NCI-H187 treated with DMSO at 0.1 percent for 48 hours (cell line): ENCODE measurements around the gene PRRC2A.
A peak's percentile ranks its signal among the peaks of the same experiment; 100 is the strongest.
"Not testable (repeated sequence)": the region's sequence is repeated elsewhere in the genome, so short reads cannot be mapped to it uniquely, and the experiment has no call there.

Experiments used
- DNase-seq: peaks from one replicate; lab custom pipeline; 2025; lab: John Stamatoyannopoulos, UW

The PRRC2A gene

DNA sequence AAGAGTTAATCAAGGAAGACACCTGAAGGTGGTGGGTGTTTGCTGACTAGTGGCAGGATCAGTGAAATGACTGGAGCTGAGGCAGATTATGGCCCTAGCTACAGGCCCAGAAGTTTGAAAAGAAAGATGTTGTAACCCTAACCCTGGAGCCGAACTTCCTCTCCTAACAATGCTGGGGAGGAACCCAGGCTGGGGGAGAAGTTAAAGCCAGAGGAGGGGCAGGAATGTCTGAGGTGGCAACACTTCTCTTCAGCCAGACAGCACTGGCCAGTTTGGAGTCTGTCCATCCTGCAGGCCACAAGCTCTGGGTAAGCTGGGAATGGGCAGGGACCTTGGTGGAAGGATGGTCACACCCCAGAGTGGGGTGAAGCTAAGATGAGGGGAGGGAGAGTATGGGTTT lies 34.5 kb upstream of the PRRC2A start, which contains the start of gene LST1:
TSS of gene LST1 (plus strand) at position 270 of the 400 bp plus-strand sequence. CDS start 1,023 bp downstream, outside the sequence.
- no peak for DNase-seq

DNA sequence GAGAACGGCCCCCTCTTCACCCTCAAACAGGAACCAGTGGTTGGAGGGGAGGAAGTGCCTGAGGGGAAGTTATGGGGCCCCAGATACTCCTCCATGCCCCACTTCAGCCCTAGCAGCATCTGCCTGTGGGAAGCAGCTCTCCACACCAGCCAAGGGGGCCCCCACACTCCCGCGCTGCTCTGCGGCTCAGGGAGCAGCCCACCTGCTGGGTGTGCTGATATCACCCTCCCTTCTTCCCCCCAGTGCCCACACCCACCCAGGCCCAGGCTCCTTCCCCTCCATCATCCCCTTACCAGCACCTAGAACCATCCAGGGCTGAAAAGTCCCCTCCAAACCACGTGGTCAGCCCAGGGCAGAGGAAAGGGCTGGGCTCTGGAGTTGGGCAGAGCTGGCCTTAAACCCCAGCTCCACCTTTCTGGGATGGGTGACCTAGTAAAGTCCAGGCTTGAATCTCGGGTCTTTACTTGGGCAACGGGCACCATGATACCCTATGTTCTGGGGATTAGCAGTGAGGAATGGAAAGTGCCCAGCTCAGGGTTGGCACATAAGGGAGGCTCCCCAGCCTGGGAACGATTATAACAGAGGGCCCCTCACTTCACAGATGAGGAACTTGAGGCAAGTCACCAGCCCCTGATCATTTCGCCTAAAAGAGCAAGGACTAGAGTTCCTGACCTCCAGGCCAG lies 33.8 kb upstream of the PRRC2A start:
- no peak for DNase-seq

DNA sequence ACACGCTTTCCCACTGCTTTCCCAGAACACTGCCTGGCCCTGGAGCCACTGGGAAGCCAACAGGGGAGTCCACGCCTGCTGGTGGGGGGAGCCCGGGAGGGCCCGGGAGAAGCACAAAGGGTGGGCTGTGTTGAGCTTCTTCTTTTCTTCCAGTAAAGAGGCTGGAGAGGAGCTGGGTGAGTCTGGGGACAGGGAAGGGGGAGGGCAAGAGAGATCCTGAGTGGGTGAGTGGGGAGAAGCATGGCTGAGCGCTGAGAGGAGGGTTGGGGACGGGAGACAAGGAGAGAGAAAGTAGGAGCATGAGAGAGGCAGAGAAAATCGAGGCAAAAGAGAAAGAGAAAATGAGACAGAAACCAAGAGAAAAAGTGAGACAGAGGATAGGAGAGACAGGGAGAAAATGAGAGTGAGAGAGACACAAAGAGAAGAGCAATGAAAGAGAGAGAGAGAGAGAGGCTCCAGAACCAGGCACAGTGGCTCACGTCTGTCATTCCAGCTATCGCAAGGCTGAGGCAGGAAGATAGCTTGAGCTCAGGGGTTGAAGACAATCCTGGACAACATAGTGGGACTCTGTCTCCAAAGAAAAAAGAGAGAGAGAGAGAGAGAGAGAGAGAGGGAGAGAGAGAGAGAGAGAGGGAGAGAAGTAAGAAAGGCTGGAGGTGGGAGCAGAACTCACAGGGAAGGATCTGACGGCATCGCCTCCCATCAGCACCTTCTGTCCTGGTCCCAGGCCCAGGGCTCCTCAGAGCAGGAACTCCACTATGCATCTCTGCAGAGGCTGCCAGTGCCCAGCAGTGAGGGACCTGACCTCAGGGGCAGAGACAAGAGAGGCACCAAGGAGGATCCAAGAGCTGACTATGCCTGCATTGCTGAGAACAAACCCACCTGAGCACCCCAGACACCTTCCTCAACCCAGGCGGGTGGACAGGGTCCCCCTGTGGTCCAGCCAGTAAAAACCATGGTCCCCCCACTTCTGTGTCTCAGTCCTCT lies 32.4 kb upstream of the PRRC2A start:
- no peak for DNase-seq

DNA sequence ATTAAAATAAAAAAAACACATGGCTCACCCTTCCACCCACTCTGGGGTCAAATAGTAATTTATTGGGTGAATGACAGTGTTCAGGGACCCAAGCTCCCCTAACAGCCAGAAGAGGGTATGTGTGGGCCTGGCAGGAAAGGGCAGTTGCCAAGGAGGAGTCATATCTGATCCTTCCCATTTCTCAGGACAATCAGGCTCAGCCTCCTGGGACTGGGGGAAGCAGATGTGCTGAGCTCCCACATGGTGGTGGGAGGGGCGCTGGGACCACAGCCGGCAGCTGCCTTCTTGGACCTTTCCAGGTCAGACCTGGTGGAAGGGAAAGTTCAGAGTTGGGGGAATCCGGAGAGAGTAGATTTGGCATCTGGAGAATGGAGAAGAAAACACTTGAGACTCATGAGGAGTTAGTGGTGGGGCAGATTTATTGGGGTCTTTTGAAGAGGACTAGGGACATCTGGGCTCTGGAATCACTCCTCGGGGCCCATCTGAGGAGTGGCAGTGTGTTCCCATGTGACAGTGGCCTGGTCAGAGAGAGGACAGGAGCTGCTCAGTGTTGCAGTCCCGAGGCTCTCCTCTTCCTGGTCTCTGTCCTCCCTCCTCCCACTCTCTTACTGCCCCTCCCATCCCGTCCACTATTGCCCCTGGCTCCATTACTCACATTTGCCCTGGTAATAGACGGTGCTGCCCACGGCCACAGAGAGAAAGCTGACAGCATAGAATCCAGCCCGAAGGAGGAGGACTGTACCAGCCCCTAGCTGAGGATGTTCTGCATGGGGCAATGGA lies 31.5 kb upstream of the PRRC2A start:
- no peak for DNase-seq

DNA sequence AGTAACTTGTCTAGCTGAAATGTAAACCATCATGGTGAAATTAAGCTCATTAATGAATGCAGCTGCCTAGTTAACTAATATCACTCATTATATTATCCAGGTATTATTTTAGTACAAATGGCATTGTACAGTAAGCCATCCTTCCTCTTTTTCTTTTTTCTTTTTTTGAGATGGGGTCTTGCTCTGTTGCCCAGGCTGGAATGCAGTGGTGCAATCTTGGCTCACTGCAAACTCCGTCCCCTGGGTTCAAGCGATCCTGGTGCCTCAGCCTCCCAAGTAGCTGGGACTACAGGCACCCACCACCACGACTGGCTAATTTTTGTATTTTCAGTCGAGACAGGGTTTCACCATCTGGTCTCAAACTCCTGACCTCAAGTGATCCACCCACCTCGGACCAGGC lies 29.8 kb upstream of the PRRC2A start:
- not testable (repeated sequence) for DNase-seq

DNA sequence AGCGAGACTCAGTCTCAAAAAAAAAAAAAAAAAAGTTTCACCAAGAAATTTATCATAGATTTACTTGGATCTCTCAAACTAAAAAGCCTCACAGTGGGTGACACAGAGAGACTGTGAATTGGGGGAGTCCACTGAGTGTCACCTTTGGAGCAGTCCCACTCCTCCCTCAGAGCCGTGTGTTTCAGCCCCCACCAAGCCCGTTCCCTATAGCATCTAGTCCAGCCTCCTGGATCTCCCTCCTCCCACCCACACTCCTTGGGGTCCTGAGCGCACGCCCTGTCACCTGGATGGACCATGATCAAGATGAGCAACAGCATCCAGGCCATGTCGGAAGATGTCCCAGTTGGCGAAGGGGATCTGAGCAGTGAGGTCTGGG lies 28.1 kb upstream of the PRRC2A start:
- DNase-seq: no peak

DNA sequence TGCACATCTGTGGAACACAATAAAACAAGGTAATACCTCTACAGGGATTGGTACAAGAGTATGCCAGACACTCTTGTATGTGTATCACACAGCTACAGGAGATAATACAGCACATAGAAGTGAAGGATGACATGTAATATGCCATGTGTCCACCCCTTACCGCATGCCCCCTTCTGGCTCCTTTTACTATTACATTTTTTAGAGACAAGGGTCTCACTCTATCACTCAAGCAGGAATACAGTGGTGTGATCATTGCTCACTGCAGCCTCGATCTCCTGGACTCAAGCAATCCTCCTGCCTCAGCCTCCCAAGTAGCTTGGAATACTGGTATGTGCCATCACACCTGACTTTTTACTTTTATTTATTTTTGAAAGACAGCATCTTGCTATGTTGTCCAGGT lies 23.5 kb upstream of the PRRC2A start:
- DNase-seq: no peak

DNA sequence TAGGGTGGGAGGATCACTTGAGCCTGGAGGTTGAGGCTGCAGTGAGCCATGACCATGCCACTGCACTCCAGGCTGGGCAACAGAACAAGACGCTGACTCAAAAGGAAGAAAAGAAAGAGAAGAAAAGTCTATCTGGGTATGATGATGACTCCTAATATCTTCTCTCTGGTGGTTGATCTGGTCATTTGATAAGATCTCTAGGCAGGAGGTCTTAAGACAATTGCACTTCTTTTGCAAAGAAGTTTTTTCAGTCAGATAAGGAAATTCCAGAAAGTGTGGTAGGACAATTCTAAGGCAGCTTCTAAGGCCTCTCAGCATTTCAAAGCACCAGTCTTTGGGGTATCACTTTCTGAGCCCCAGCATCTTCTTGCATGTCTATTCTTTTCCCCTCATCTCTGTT lies 13.2 kb upstream of the PRRC2A start:
- no peak for DNase-seq

DNA sequence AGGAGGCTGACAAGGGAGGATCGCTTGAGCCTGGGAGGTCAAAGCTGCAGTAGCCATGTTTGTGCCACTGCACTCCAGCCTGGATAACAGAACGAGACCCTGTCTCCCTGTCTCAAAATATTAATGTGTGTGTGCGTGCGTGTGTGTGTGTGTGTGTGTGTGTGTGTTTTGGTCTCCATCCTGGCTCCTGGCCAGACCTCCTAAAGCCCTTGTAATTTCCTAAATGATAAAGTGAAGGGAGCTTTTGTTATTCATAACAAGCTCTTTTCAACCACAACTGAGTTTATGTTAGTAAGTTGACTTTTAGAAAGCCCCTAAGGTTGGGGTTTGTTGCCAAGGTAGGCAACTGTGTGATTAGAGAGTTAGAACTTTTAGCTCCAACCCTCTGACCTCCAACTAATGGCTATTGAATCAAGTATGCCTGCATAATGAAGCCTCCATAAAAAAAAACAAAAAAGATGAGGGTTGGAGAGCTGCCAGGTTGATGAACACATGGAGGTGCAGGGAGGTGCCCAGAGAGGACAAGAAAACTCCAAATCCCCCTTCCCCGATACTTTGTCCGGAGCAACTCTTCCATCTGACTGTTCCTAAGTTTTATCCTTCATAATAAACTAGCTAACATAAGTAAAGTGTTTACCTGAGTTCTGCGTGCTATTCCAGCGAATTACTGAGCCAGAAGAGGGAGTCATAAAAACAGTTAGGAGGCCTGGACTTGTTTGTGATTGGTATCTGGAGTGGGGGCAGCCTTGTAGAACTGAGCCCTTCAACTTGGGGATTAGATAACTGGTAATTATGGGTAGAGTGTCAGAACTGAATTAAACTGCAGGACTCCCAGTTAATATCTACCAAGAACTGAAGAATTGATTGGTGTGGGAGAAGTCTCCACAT lies 10.8 kb upstream of the PRRC2A start:
- DNase-seq: no peak

DNA sequence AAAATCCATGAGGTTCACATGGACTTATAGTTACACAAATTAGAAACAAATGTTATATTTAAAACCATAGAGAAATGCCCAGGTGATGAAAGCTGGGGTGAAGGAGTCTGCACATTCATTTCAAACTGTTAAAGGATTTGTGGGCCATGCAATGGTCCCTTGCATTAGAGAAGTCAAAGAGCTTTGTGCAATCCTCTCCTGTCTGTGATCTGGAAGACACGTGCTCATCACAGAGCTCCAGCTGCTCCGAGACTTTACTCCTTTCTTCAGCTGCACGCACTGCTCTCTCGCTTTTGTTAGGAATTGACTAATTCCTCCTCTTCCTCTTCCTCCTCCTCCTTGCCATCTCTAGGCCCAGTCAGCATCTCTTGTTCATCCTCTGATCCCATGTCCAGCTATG lies 9.5 kb upstream of the PRRC2A start:
- DNase-seq: no peak

DNA sequence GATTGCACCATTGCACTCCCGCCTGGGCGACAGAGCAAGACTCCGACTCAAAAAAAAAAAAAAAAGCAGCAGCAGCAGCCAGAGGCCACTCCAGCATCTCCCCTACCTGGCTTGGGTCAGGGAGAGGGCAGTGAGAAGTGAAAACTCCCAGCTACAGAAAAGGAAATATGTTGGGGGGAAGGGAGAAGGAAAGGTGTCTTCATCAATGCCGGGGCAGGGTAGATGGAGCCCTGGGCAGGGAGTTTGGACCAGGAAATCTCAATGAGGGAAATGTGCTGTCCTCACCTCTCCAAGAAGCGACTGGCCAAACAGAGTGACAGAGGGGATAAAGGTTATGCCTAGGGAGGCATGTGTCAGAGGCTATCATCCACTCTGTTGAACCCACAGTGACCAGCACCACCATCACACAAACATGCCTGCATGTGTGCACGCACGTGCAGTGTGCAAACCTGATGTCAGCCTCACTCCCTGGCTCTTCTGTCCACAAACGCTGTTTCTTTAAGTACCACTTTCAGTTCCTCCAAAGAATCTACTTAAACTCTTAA lies 6.4 kb upstream of the PRRC2A start:
- no peak for DNase-seq

DNA sequence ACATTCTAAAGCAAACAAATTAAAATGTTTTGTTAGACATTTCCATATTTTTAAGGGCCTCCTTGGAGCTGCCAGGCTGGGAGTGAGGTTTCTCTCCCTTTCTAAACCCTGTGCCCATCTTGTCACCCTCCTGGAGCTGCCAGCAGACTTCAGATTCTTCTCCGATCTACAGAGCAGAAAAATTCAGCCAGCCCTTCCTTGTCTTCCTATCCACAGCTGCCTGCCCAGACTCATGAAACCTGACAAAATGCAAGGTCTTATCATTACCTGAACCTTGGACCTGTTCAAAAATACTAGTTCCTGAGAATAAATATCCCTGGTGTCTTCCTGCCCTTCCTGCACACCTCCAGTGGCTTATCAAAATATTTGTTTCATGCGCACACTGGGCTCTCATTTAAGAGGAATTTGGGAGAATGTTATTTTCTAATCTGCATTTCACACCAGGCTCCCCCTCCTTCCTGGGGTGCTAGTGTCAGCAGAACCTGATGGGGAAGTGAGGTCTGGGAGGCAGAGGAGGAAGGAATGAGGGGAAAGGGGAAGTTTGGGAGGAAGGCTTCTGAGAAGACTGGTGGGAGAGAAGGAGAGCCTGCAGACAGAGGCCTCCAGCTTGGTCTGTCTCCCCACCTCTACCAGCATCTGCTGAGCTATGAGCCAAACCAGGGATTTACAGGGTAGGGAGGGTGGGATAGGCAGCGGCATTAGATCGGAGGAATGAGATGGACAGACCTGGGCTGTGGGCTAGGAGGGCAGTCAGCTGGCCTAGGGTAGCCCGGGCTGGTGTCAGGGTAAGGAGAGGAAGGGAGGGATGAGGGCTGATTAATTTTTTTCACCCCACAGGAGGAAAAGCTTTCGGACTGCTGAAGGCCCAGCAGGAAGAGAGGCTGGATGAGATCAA lies 5.6 kb upstream of the PRRC2A start, which contains the start of gene AIF1:
TSS of gene AIF1 (plus strand) at position 551 of the 895 bp plus-strand sequence. CDS start at position 647, 96 bp downstream.
- no peak for DNase-seq

DNA sequence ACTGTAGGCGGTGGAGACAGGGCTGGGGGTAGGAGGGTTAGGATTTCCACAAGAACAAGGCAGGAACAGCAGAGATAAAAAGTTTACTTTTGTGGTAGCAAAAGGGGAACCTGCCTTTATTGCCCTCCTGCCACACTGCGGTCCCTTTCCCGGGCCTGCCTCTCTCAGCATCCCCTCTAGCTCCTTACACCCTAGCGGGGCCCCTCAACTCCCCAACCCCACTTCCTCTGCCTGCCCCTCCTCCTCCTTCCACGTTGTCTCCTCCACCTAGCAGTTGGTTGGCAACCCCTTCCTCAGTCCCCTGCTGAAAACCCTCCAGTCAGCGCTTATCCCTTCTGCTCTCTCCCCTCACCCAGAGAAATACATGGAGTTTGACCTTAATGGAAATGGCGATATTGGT lies 4.8 kb upstream of the PRRC2A start:
- DNase-seq: no peak

DNA sequence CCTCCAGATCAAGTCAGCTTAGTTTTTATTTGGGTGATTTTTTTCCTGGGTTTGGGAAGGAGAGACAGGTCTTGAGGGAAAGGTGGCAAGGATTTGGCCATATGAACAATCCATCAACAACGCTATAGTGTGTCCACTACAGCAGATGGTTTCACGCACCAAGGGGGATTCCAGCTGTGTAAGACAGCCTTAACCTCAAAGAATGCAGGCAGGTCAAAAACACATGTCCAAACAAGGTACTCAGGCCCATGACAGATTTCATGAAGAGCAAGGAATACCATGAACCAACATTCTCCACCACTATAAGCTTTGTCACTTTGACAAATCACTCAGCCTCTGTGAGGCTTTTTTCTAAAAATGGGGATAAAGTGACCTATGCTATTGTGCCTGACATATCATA lies 3.5 kb upstream of the PRRC2A start:
- DNase-seq: no peak

DNA sequence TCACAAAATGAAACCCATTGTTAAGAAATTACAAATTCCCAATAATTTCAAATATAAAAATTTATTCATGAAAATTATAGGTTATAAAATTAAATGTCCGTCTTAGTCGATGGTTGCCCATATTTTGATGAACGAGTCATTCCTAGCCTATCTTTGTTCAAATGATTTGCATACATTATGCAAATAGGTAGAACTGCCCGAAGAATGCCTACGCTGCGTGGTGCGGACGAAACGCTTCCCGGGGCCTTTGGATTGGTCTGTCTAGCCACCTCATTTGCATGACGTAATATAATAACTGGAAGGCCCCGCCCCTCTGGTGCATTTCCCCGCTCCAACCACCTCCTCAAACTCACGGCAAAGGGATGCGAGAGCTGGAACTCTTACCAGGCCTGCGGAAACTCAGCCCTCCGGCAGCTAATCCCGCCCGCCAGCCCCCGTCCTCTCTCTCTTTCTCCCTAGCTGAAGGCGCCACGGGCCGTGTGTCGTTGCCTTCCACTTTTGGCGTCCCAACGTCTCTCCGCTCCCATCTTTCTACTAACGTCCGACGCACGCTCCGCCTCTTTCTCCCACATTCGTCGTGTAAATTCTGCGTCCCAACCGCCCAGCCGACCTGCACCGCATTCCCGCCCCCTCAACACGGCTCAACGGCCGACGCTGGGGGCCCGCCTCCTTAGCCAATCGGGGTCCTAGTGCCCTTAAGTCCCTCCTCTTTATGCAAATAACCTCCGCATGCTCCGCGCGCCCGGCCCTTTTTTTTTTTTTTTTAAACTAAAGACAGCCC lies 520 bp upstream of the PRRC2A start:
- DNase-seq: peak; percentile 89

DNA sequence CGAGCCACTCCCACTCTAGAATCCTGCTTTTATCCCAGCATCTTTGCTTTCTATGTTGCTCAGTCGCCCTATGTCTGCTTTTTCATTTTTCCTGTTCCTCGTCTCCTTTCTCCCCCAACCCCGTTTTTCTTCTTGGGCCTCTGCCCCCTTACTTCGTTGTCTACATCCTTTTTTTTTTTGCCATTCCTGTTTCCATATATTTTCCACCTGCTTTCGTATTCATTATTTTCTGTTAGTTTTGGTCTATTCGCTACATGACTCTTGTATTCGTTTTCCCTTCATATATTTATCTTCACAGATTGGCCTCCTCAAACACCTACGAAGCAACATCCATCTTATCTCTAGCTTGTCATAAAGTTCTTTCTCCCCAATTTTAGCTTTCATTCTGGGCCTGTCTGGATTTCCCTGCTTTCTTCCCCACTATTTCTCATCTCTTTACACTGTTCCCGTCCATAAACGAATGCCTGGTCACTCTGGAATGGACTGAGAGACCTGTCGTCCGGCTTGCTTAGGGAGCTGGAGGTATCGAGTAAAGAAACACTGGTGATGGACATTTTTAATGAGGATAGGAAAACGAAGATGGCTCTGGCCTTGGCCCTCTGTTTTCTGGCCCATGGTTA lies 915 bp downstream of the PRRC2A start:
- no peak for DNase-seq

DNA sequence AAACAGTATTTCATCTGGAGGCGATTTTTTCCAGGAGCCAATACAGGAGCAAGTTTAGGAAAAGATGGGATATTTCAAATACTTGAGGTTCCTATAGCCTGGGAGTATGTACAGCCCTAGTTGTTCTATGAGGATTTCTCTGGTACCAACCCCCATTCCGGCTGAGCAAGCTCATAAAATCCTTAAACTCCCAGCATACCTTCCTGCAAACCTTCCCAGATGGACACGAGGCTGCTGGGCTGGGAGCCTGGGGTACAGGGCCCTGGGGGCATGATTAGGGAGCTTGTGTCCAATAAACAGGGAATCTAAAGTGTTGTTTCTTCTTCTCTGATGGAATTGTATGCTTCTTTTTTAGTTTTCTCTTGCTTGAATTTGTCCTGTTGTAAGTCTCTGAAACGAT lies 1.5 kb downstream of the PRRC2A start:
- DNase-seq: no peak

DNA sequence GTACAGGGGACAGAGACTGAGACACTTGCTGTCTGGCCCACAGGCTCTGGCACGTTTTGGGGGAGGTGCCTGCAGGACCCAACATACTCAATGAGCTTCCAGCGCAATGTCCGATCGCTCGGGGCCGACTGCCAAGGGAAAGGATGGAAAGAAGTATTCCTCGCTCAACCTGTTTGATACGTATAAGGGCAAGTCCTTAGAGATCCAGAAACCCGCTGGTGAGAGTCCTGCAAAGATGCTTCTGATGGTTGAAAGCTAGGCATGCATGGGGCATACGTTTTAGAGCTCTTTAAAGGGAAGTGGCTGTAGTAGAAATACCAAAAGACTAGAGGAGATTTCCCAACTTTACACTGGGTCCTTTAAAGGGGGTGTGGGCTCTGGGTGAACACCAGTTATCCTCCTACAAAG lies 2.2 kb downstream of the PRRC2A start:
- no peak for DNase-seq

DNA sequence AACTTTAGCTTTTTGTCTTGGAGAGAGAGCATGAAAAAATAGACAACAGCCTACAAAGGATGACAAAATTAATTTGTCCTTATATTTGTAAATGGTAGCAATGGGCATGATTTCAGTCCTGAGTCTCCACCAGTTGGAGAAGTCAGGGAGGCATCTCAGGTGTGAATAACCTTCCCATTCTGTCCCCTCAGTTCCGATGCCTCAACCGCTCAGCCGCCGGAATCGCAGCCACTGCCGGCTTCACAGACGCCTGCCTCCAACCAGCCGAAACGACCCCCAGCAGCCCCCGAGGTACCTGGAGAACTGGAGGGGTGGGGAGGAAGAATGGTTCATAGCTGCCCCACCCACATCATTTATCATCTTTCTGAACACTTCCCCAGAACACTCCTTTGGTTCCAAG lies 3.6 kb downstream of the PRRC2A start:
- no peak for DNase-seq
